Testis (tissue), 2 donors: ENCODE measurements around the gene CRISP1.

Experiments used
- CTCF ChIP-seq, 3 experiments: fragments of 450-650 bp in 2 of 3; fragments of 200-600 bp in 1 of 3; sonication (generic) in 1 of 3; IDR thresholded peaks; one replicate each; pipeline ENCODE4 v1.5.1; 2016 to 2019; ENCODE audit warnings: antibody characterized with exemption in 3 of 3, mild to moderate bottlenecking in 2 of 3, moderate library complexity in 1 of 3
- POLR2A ChIP-seq: fragments of 450-650 bp; IDR thresholded peaks from one replicate; pipeline ENCODE4 v1.6.1; 2017; ENCODE audit warnings: antibody characterized with exemption, mild to moderate bottlenecking, moderate library complexity

DNA sequence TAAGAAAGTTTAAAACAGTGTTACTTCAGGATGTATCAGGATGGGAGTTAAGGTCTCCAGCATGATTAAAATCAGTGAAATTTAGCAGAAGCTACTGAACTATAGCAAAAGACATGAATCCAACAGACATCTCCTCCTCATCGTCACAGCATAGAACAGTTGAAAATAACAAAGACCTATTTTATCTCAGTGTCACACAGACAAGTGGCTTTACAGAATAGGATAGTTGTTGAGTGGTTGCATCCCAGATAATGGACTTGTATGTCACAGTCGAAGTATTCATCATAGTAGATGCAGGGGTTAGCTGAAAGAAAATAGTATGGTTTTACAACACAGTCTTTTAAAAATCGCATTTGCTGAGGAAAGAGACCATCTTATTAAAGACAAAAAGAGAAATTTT lies 31.2 kb downstream of the CRISP1 start:
- TF ChIP-seq CTCF (IDR thresholded peaks at IDR 0.05) (no peak), POLR2A (no peak)
